NCI-H82 treated with DMSO at 0.1 percent for 48 hours (cell line): ENCODE data around the gene BOD1L1.

Experiments
- DNase-seq: peaks from one replicate; lab custom pipeline; 2025; ENCODE audit not compliant: unreplicated experiment; lab: John Stamatoyannopoulos, UW

Gene BOD1L1

DNA sequence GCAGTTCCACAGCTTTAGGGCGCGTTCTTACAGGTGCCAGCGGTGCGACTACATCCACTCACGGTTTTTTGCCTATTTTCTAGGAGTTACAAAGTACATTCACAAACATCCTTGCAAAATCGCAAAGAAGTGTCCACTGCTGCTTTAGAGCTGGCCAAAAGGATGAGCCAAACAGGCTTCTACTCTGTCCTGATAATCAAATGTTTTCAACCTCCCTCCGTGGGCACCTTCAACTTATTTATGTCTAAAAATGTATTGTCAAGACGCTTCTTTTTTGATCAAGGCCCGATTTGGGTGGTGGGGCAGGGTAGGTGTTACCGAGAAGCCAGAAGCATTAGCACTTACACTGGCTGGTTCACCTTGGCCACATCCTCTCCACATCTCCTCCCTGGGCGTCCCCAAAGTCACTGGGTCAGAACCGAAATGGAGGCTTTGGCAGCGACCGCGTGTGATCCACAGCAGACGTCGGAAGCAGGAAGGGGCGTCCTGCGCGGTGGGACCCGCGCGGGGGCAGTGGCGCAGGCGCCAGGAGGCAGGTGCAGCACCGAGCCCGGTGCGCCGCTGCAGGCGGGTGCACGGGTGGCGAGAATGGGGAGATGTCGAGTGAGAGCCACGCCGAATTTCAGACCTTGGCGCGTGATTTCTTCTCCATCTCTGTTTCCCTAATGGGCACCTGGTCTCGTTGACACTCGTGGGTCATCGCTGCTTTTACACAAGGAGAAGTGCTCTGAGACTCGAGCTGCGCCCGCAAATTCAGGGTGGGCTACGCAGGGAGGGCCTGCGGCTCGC, 100.1 kb downstream of the BOD1L1 start:
- DNase-seq = no peak

DNA sequence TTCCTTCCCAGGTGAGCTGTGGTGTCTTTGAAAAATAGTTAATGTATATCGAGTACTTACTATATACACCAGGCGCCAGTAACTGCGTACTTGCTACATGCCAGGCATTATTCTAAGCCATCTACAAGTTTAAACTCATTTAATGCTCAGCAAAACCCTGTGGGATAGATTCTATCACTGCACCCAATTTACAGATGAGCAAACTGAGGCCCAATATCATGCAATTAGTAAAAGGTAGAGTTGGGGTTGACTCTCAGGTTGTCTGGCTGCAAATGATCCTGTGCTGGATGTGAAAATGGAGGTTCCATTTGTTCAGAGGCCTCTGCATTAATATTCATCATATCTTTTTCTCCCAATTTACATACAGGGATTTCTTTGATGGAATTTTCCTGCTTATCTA, 100.9 kb downstream of the BOD1L1 start:
- DNase-seq = no peak

DNA sequence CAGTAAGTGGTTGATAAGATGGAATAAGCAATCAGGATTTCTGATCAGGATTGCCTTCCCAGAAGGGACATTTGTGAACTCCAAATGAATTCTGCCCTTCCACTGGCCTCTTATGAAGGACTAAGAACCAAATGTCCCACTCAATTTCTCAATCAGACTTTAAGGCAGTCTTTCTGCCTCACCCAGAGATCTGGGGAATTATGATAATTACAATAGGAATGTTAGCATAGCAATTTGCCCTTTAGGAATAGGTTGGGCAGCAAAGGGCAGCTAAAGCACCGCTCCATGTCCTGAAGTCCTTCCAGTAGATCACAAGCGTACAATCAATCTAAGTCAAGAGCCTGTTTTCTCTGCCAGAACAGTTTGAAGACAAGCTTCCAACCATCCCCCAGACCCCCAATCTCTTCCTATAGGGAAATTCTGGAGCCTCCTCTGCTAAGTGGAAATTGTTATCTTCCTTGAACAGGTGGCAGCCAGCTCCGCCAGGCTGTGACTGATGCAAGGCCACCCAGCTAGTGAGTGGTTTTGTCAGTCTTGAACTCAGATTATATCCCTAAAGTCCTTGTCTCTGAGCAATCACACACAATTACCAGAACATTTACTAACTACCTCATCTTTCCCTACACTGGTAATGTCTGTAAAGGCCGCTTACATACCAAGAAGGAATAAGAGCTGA, 101.8 kb downstream of the BOD1L1 start:
- no peak for DNase-seq

DNA sequence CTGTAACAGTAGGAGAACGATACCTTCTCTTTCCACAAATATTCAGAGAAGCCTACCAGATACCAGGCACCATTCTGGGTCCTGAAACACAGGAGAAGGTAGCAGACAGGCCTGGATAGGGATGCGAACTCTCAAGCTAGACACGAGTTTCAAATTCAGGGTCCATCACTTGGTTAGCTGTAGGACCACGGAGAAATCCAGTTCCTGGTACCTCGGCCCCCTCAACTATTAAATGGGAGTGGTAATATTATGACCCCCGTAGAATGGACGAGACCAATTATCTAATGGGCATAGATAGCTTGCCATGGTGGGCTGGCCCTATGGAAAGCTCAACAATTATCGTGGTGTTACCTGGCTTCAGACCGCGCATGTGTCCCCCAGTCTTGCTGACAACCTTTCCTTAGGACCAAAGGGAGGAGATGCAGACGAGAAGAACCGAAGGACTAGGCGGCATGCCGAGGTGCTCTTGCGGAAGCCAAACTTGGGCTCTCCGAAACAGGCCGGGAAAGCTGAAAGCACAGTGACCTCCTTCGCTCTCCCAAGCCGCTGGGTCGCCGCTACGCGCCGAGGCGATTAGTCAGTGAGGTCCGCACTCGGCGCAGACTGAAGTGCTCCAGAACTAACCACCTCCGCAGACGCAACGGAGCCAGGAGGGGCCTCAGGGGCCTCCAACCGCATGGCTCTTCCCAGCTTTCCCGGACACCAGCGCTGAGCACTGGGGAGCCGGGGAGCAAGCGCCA, 102.9 kb downstream of the BOD1L1 start:
- DNase-seq = no peak

DNA sequence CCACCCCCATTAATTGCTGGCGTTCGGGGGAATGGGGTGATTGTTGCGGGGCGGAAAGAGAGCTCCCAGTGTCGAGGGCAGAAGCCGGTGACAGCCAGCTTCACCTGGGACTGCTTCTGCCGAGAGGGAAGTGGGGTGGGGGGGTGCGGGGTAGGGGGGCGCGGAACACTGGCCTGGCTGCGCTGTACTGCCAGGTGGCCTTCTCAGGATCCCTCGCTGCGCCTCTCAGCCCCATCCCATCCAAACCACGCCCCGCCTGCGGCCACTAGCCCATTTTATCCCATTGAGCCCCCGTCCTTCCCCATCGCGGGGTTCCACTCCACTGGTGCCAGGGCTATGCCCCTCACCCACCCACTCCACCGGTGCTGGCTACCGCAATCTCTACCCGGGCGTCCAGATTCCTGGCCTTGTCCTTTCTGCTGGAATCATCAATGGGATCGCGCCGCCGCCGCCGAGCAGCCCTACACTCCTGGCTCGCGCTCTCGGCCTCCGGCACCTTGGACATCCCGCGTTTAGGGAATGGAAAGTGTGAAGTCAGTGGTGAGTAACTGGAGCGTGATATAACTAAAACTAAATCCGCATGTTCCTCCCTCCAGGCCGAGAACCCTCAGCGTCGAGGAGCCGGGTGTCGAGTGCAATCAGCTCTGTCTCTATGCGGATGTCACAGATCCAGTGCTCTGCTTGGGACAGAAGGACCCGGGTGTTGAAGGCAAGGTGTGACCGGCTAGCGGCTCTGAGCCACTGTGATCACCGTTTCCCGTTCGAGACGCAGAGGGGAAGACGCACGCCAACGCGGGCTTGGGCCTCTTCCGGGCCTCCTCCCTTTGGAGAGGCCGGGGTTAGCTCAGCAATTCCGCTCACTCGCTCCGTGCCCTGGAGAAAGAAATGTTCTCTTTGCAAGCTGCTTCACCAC, 103.7 kb downstream of the BOD1L1 start:
- DNase-seq = no peak

DNA sequence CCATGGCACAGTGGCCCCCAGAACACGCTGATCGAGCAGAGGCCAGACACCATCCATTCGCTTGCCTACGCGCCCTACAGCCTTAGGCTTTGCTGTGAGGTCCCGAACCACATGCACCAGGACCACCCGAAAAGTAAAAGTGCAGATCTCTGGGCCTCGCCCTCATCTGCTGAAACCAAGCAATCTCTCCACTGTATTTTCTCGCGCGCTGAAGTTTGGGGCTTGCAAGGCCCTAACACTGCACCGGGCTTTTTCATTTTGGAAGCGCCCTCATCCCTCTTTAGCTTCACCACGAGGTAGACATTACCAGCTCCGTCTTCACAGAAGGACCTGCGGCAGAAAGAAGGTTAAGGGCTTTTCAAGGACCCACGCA, 104.4 kb downstream of the BOD1L1 start:
- no peak for DNase-seq

DNA sequence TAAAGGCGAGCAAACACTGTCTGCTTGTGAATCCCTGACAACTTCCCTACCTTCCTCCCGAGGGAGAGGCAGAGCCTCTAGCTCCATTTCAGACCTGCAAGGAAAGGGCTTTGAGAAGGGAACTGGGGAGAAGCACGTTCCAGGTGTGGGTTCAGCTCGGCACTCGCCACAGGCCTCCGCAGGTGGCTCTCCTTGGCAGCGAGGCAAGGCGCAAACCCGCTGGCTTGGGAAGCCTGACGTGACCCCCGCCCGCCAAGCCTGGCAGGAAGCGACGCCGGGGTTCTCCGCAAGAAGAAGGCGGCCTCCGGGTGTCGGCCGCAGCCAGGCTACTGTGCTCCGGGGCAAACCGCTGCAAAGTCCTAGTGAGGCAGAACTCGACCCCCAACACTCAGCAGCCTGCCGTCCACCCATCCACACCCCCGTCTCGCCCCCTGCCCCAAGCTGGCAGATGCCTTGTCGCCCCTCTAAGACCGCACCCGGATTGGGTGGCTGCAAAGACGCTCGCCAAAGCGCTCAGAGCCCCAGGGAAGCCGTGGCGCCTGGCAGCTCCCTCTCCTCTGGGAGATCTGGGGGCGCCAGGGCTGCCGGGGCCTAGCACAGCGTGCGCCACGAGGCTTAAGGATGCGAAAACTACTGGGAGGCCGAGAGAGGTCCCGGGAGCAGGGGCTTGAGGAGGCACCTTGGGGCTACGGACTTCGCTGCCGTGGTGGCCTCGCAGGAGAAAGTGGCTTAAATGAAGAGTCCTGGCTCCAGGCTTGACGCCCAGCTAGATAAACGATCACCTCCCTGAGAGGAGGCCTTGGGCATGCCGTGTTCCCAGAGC, 105.0 kb downstream of the BOD1L1 start:
- DNase-seq = no peak

DNA sequence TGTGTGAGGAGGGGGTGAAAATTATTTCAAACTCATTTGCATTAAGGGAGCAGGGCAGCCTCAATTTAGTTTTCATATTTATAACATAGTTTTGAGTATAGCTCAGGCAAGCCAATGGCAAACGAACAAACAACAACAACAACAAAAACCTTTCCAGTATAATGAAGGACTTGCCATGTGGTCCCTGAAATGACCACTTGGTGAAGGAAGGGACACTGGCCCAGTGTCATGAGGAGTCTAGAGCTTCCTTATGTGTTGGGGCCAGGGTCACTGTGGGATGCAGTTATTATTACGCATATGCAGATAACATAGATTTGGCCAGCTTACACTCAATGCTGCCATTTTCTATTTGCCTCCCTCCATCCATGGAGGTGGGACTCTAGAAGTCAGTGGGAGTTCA, 106.5 kb downstream of the BOD1L1 start:
- DNase-seq = no peak
